Neutrophil (primary cell): ENCODE data around the gene TECTA.

Experiments
- H3K27ac ChIP-seq: fragments of 200-600 bp; sonication (generic); 2 replicates; pipeline ENCODE4 v1.5.1; 2016; ENCODE audit warnings: mild to moderate bottlenecking, moderate library complexity
- H3K27me3 ChIP-seq: fragments of 200-600 bp; sonication (generic); 2 replicates; pipeline ENCODE4 v1.6.0; 2016; ENCODE audit warnings: mild to moderate bottlenecking
- H3K36me3 ChIP-seq: fragments of 200-600 bp; sonication (generic); 2 replicates; pipeline ENCODE4 v1.5.1; 2017
- H3K4me1 ChIP-seq, 2 experiments: fragments of 200-600 bp in 1 of 2; sonication (generic) in 1 of 2; 1 replicate in 1 of 2; 2 replicates in 1 of 2; pipeline versions ENCODE4 v1.5.1 to v1.6.1; 2013 to 2016; ENCODE audit warnings: low read depth in 1 of 2, low read length in 1 of 2, mild to moderate bottlenecking in 1 of 2, moderate library complexity in 1 of 2; ENCODE audit not compliant: control insufficient read depth in 1 of 2, insufficient read depth in 1 of 2
- H3K4me3 ChIP-seq, 2 experiments: fragments of 200-600 bp in 1 of 2; sonication (generic) in 1 of 2; 1 replicate in 1 of 2; 2 replicates in 1 of 2; pipeline ENCODE4 v1.5.1; 2013 to 2016; ENCODE audit warnings: low read depth in 1 of 2, low read length in 1 of 2, mild to moderate bottlenecking in 1 of 2, moderate library complexity in 1 of 2
- H3K9me3 ChIP-seq: fragments of 200-600 bp; sonication (generic); 2 replicates; pipeline ENCODE4 v1.5.1; 2016
- CTCF ChIP-seq: fragments of 200-600 bp; sonication (generic); IDR thresholded peaks from 2 replicates; pipeline ENCODE4 v1.5.1; 2016; ENCODE audit warnings: antibody characterized with exemption

Gene TECTA

GRCh38 chr11:121105063-121105480 is 4.0 kb downstream of the TECTA start:
- Histone ChIP-seq H3K27ac (no peak overlapping the region), H3K4me1 (no peaks in the 10 kb centered on the region), H3K4me3 (no peak overlapping the region), H3K27me3 (peaks cover 14% of the 10 kb centered on the region), H3K36me3 (no peaks in the 10 kb centered on the region), H3K9me3 (no peaks in the 10 kb centered on the region)
- TF ChIP-seq CTCF, result no peak

GRCh38 chr11:121105481-121106195 is 4.6 kb downstream of the TECTA start:
- Histone ChIP-seq H3K27ac (no peak overlapping the region), H3K36me3 (no peaks in the 10 kb centered on the region), H3K27me3 (peaks cover 20% of the 10 kb centered on the region), H3K4me1 (no peaks in the 10 kb centered on the region), H3K9me3 (no peaks in the 10 kb centered on the region), H3K4me3 (no peak overlapping the region)
- TF ChIP-seq CTCF, result no peak

GRCh38 chr11:121106812-121107211 is 5.8 kb downstream of the TECTA start:
- Histone ChIP-seq H3K27me3 (peaks cover 32% of the 10 kb centered on the region), H3K9me3 (no peaks in the 10 kb centered on the region), H3K4me3 (no peak overlapping the region), H3K36me3 (no peaks in the 10 kb centered on the region), H3K4me1 (no peaks in the 10 kb centered on the region), H3K27ac (no peak overlapping the region)
- TF ChIP-seq CTCF, result no peak

- H3K4me3 ChIP-seq, result no peak overlapping the region
- H3K27ac ChIP-seq, result no peak overlapping the region
- peaks cover 48% of the 10 kb centered on the region for H3K27me3 ChIP-seq
- no peaks in the 10 kb centered on the region for H3K4me1 ChIP-seq
- no peak for TF ChIP-seq CTCF
- H3K9me3 ChIP-seq, result no peaks in the 10 kb centered on the region
- H3K36me3 ChIP-seq, result no peaks in the 10 kb centered on the region
These were observed 7.4 kb downstream of the TECTA start for GRCh38 chr11:121108413-121108812.

GRCh38 chr11:121109471-121109870 is 8.4 kb downstream of the TECTA start:
- no peak overlapping the region for H3K27ac ChIP-seq
- H3K36me3 ChIP-seq, result no peaks in the 10 kb centered on the region
- peaks cover 56% of the 10 kb centered on the region for H3K27me3 ChIP-seq
- no peaks in the 10 kb centered on the region for H3K4me1 ChIP-seq
- no peak for TF ChIP-seq CTCF
- no peaks in the 10 kb centered on the region for H3K9me3 ChIP-seq
- no peak overlapping the region for H3K4me3 ChIP-seq
